Neuronal stem cell (in vitro differentiated cells): Measurements from ENCODE around the gene NAT9.

Experiments
- DNase-seq: peaks from one replicate; pipeline ENCODE4 v3.0.0-alpha.2; 2013; ENCODE audit warnings: low spot score
- H2AFZ ChIP-seq: one replicate; pipeline ENCODE4 v1.6.1; 2013; ENCODE audit warnings: mild to moderate bottlenecking, low read length, inconsistent platforms
- H2AK5ac ChIP-seq: 2 replicates; pipeline ENCODE4 v1.6.1; 2013; ENCODE audit warnings: low read depth, mild to moderate bottlenecking, inconsistent platforms, low read length, moderate library complexity, mixed read lengths
- H2BK120ac ChIP-seq: 2 replicates; pipeline ENCODE4 v1.6.1; 2013; ENCODE audit warnings: low read depth, mild to moderate bottlenecking, inconsistent platforms, low read length, moderate library complexity, mixed read lengths
- H2BK12ac ChIP-seq: one replicate; pipeline ENCODE4 v1.6.1; 2013; ENCODE audit warnings: low read length, inconsistent platforms
- H2BK15ac ChIP-seq: 2 replicates; pipeline ENCODE4 v1.6.1; 2013; ENCODE audit warnings: mild to moderate bottlenecking, low read length, inconsistent platforms, mixed read lengths
- H2BK5ac ChIP-seq: one replicate; pipeline ENCODE4 v1.6.1; 2013; ENCODE audit warnings: inconsistent platforms, mild to moderate bottlenecking, low read length, moderate library complexity
- H3K14ac ChIP-seq: one replicate; pipeline ENCODE4 v1.6.1; 2013; ENCODE audit warnings: low read length, inconsistent platforms
- H3K18ac ChIP-seq: 2 replicates; pipeline ENCODE4 v1.6.1; 2013; ENCODE audit warnings: low read length, inconsistent platforms
- H3K23ac ChIP-seq: 2 replicates; pipeline ENCODE4 v1.6.1; 2013; ENCODE audit warnings: low read depth, mild to moderate bottlenecking, mixed read lengths, low read length, inconsistent platforms; ENCODE audit not compliant: poor library complexity
- H3K27ac ChIP-seq: replicated peaks from 3 replicates; pipeline ENCODE4 v1.5.1; 2013; ENCODE audit warnings: low read length, inconsistent platforms
- H3K27me3 ChIP-seq, 3 experiments: 2 replicates each; pipeline ENCODE4 v1.6.1; 2013; ENCODE audit warnings: low read length in 3 of 3, mild to moderate bottlenecking in 2 of 3, inconsistent platforms in 1 of 3, low read depth in 1 of 3, mixed read lengths in 1 of 3, moderate library complexity in 1 of 3; ENCODE audit not compliant: control insufficient read depth in 3 of 3, insufficient read depth in 3 of 3
- H3K36me3 ChIP-seq, 2 donors: replicated peaks in 1 of 2; 2 replicates each; pipeline ENCODE4 v1.6.1; 2013; ENCODE audit warnings: low read length in 2 of 2; ENCODE audit not compliant: control insufficient read depth in 2 of 2, insufficient read depth in 2 of 2
- H3K4ac ChIP-seq: 2 replicates; pipeline ENCODE4 v1.6.1; 2013; ENCODE audit warnings: inconsistent platforms, mild to moderate bottlenecking, low read length, moderate library complexity
- H3K4me1 ChIP-seq, 2 donors: 1 replicate in 1 of 2; 2 replicates in 1 of 2; pipeline ENCODE4 v1.6.1; 2013; ENCODE audit warnings: low read length in 2 of 2, low read depth in 1 of 2; ENCODE audit not compliant: control insufficient read depth in 2 of 2, insufficient read depth in 1 of 2
- H3K4me2 ChIP-seq: one replicate; pipeline ENCODE4 v1.6.1; 2013; ENCODE audit warnings: mild to moderate bottlenecking, low read length, inconsistent platforms; ENCODE audit not compliant: insufficient read depth, poor library complexity, severe bottlenecking
- H3K4me3 ChIP-seq, 2 donors: 2 replicates each; pipeline ENCODE4 v1.5.1; 2013; ENCODE audit warnings: low read length in 2 of 2, mild to moderate bottlenecking in 2 of 2, inconsistent platforms in 1 of 2, moderate library complexity in 1 of 2
- H3K79me1 ChIP-seq: one replicate; pipeline ENCODE4 v1.6.1; 2013; ENCODE audit warnings: low read depth, mild to moderate bottlenecking, inconsistent platforms, low read length, moderate library complexity
- H3K9ac ChIP-seq: one replicate; pipeline ENCODE4 v1.6.1; 2013; ENCODE audit warnings: mild to moderate bottlenecking, low read depth, low read length, inconsistent platforms; ENCODE audit not compliant: poor library complexity
- H3K9me3 ChIP-seq, 2 donors: replicated peaks in 1 of 2; 2 replicates each; pipeline versions ENCODE3 to v1.6.1; 2013; ENCODE audit warnings: low read length in 2 of 2, mild to moderate bottlenecking in 2 of 2, inconsistent platforms in 1 of 2, low read depth in 1 of 2, mixed read lengths in 1 of 2, moderate library complexity in 1 of 2; ENCODE audit not compliant: control insufficient read depth in 2 of 2, insufficient read depth in 1 of 2
- H4K8ac ChIP-seq: one replicate; pipeline ENCODE4 v1.6.1; 2013; ENCODE audit warnings: low read depth, mild to moderate bottlenecking, inconsistent platforms, low read length, moderate library complexity
- H4K91ac ChIP-seq: one replicate; pipeline ENCODE4 v1.6.1; 2013; ENCODE audit warnings: low read length, low read depth, mild to moderate bottlenecking, inconsistent platforms; ENCODE audit not compliant: poor library complexity
- WGBS, 2 donors: extraction: QIAGEN DNeasy Blood & Tissue Kit; methylation state at CpG; one replicate each; pipeline ENCODE4 v1.1.7; 2013; ENCODE audit warnings: missing lambda C conversion rate in 2 of 2, mixed read lengths in 1 of 2; ENCODE audit not compliant: insufficient read length in 2 of 2, insufficient replicate concordance in 1 of 2; ENCODE audit errors: extremely low coverage in 2 of 2; 5-methylcytosine and 5-hydroxymethylcytosine counted together

NAT9 gene

DNA sequence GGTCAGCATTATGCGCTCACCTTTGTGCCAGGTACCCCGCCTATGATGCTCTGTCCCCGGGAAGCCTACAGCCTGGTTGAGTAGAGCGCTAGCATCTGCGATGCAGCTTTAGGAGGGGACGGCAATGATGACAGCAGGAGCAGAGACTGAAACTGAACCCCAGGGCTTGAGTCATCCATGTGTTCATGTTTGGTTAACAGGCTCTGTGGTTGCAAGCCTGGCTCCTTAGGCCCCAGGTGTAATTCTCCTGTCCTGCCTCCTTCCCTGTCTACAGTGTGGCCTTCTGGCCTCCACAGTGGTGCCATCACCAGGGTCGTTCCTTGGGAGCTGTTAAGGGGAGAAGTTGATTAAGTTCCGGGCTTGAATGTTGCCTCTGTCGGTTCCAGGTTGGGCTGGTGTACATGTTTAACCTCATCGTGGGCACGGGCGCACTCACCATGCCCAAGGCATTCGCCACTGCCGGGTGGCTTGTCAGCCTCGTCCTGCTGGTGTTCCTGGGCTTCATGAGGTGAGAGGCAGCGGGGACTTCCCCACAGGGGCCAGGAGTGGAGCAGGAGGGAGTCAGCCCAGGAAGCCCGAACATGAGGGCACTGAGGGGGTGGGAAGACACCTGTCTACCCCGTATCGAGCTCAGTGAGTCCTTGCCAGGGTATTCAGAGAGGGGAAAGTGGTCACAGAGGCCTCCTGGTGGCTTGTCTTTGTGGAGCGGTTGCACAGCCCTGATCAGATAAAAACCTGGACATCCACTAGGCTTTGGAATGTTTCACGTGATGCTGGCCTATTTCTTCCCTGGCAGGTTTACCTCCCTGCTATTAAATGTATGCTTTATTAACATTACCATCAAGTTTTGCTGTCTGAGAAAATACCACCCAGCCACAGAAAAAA lies 9.2 kb upstream of the NAT9 start:
- Histone ChIP-seq H3K36me3 (peaks cover 10 to 30% of the 10 kb centered on the region in 2 donors), H3K4me3 (no peak overlapping the region), H3K27ac (no peak overlapping the region), H3K4me1 (no peaks in the 10 kb centered on the region), H3K4me2 (no peak overlapping the region), H4K91ac (no peak overlapping the region), H2BK5ac (no peak overlapping the region), H2BK120ac (no peak overlapping the region), H2AFZ (no peak overlapping the region), H4K8ac (no peak overlapping the region), H3K79me1 (no peaks in the 10 kb centered on the region), H3K27me3 (no peaks in the 10 kb centered on the region), H3K4ac (no peak overlapping the region), H3K9me3 (no peaks in the 10 kb centered on the region), H3K18ac (no peak overlapping the region), H3K9ac (no peak overlapping the region), H2AK5ac (no peak overlapping the region), H3K23ac (no peak overlapping the region), H2BK12ac (no peak overlapping the region), H3K14ac (no peak overlapping the region), H2BK15ac (no peak overlapping the region)
- DNase-seq, result no peak
- no CpG with 5 or more reads among the region's 21 CpGs for WGBS, 2 donors

DNA sequence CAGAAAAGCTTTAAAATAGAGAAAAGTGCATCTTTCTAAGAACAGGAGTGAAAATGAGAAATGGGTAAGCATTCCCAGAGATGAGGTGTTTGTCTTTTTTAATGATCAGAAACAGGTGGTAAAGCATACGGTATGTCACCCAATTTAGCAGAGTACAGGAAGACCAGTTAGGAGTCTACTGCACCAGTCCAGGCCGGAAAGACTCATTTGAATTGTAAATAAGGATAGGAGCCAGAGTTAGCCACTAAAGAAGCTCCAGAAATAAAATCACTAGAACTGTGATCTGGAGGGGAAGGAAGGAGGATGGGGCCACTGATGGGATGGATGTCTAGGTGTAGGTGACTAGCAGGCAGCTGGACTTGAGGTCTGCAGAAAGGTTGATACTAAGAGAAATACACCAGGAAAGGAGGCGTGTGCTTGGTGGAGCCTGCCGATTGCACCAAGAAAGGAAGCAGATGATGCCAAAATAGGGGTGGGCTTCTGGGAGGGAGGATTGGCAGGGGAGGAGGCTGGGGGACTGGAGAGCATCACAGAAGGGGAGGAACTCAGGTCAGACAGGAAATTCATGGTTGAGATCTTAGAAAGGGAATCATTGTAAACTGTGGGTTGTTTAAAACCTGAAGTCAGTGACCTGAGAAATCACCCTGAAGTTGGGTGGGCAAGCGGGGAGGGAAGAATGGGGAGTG lies 8.1 kb upstream of the NAT9 start:
- no peak overlapping the region for H2BK120ac ChIP-seq
- no peak overlapping the region for H2BK15ac ChIP-seq
- no peak overlapping the region for H2BK12ac ChIP-seq
- no peaks in the 10 kb centered on the region for H3K79me1 ChIP-seq
- H3K27ac ChIP-seq, result no peak overlapping the region
- no peak overlapping the region for H3K23ac ChIP-seq
- no peak for DNase-seq
- no peak overlapping the region for H4K8ac ChIP-seq
- H3K27me3 ChIP-seq, result no peaks in the 10 kb centered on the region
- no peak overlapping the region for H4K91ac ChIP-seq
- H3K18ac ChIP-seq, result no peak overlapping the region
- no peak overlapping the region for H3K4me2 ChIP-seq
- H2AK5ac ChIP-seq, result no peak overlapping the region
- no peak overlapping the region for H2AFZ ChIP-seq
- no peak overlapping the region for H3K9ac ChIP-seq
- H3K36me3 ChIP-seq, result peaks cover 11 to 34% of the 10 kb centered on the region in 2 donors
- no peak overlapping the region for H2BK5ac ChIP-seq
- no peaks in the 10 kb centered on the region for H3K4me1 ChIP-seq
- no peak overlapping the region for H3K4ac ChIP-seq
- no peak overlapping the region for H3K14ac ChIP-seq
- no peaks in the 10 kb centered on the region for H3K9me3 ChIP-seq
- no CpG with 5 or more reads among the region's 5 CpGs for WGBS, 2 donors
- no peak overlapping the region for H3K4me3 ChIP-seq

GRCh38 chr17:74782571-74782970 lies 6.4 kb upstream of the NAT9 start:
- Histone ChIP-seq H3K4me1 (no peaks in the 10 kb centered on the region), H3K4ac (no peak overlapping the region), H2BK15ac (no peak overlapping the region), H4K91ac (no peak overlapping the region), H3K27ac (no peak overlapping the region), H3K14ac (no peak overlapping the region), H2BK12ac (no peak overlapping the region), H3K27me3 (no peaks in the 10 kb centered on the region), H2AFZ (no peak overlapping the region), H4K8ac (no peak overlapping the region), H3K18ac (no peak overlapping the region), H2BK120ac (no peak overlapping the region), H2BK5ac (no peak overlapping the region), H3K36me3 (peaks cover 9 to 31% of the 10 kb centered on the region in 2 donors), H3K9ac (no peak overlapping the region), H3K4me2 (no peak overlapping the region), H3K23ac (no peak overlapping the region), H2AK5ac (no peak overlapping the region), H3K9me3 (no peaks in the 10 kb centered on the region), H3K4me3 (no peak overlapping the region), H3K79me1 (no peaks in the 10 kb centered on the region)
- DNase-seq, result no peak
- no CpG with 5 or more reads among the region's 5 CpGs for WGBS, 2 donors
